WERI-Rb-1 (cell line): ENCODE results near the gene APLF.

ENCODE experiments used
- DNase-seq: peaks from one replicate; pipeline ENCODE4 v3.0.0-alpha.2; 2020
- H3K27ac ChIP-seq: fragments of 250-450 bp; sonication (Bioruptor Pico); 2 replicates; pipeline ENCODE4 v1.5.1; 2020; ENCODE audit warnings: mild to moderate bottlenecking, moderate library complexity
- H3K27me3 ChIP-seq: fragments of 250-450 bp; sonication (Bioruptor Pico); 2 replicates; pipeline ENCODE4 v1.5.1; 2021; ENCODE audit warnings: mild to moderate bottlenecking, low read depth, moderate library complexity; ENCODE audit not compliant: insufficient read depth, severe bottlenecking
- H3K36me3 ChIP-seq: fragments of 250-450 bp; sonication (Bioruptor Pico); 2 replicates; pipeline ENCODE4 v1.5.1; 2020; ENCODE audit warnings: mild to moderate bottlenecking, moderate library complexity
- H3K4me3 ChIP-seq: 2 replicates; pipeline ENCODE4 v1.5.1; 2011; ENCODE audit warnings: low read depth, mild to moderate bottlenecking, control low read depth, low read length
- H3K9me3 ChIP-seq: fragments of 250-450 bp; sonication (Bioruptor Pico); 2 replicates; pipeline ENCODE4 v1.5.1; 2021; ENCODE audit warnings: mild to moderate bottlenecking, moderate library complexity; ENCODE audit not compliant: severe bottlenecking
- CTCF ChIP-seq: IDR thresholded peaks from 2 replicates; pipeline ENCODE4 v1.5.1; 2011; ENCODE audit warnings: low read depth, mild to moderate bottlenecking, control low read depth, inconsistent platforms, low read length

The APLF gene

GRCh38 chr2:68466361-68466777 lies 1.0 kb upstream of the APLF start:
- Histone ChIP-seq H3K36me3 (peaks cover 4% of the 10 kb centered on the region; the same call in 1 of the 2 replicates), H3K27me3 (no peaks in the 10 kb centered on the region), H3K9me3 (no peaks in the 10 kb centered on the region), H3K27ac (peak overlapping the region; percentile 30), H3K4me3 (peak overlapping the region; percentile 92)
- TF ChIP-seq CTCF = no peak
- DNase-seq = peak; percentile 27

GRCh38 chr2:68466778-68467076 lies 658 bp upstream of the APLF start:
- no peaks in the 10 kb centered on the region for H3K27me3 ChIP-seq
- H3K9me3 ChIP-seq = no peaks in the 10 kb centered on the region
- peak overlapping the region; percentile 30 for H3K27ac ChIP-seq
- peaks cover 4% of the 10 kb centered on the region; the same call in 1 of the 2 replicates for H3K36me3 ChIP-seq
- no peak for DNase-seq
- peak overlapping the region; percentile 92 for H3K4me3 ChIP-seq
- TF ChIP-seq CTCF = no peak

- H3K4me3 ChIP-seq = no peak overlapping the region
- H3K9me3 ChIP-seq = no peaks in the 10 kb centered on the region
- no peaks in the 10 kb centered on the region for H3K27me3 ChIP-seq
- no peak overlapping the region for H3K27ac ChIP-seq
- DNase-seq = no peak
- no peak for TF ChIP-seq CTCF
- H3K36me3 ChIP-seq = peaks cover 4% of the 10 kb centered on the region; the same call in 1 of the 2 replicates
These were observed 1.4 kb downstream of the APLF start for GRCh38 chr2:68468801-68469200.

DNA sequence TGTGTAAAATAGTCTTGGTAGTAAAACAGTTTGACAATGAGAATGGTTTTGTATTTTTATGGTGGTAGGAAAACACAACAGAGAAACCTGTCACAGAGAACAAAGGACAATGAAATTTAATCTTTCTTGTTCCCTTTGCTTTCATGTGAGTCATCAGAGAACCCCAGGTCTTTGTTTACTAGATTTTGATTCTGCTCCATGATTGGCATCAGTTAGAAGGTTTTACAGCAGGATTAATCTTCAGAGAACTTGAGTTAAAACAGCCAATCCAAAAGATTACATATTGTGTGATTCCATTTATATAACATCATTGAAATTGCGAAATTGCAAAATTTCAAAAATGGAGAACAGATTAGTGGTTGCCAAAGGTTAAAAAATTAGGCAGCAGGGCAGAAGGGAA lies 2.5 kb downstream of the APLF start:
- Histone ChIP-seq H3K9me3 (no peaks in the 10 kb centered on the region), H3K4me3 (no peak overlapping the region), H3K36me3 (peaks cover 4% of the 10 kb centered on the region; the same call in 1 of the 2 replicates), H3K27me3 (no peaks in the 10 kb centered on the region), H3K27ac (no peak overlapping the region)
- no peak for TF ChIP-seq CTCF
- no peak for DNase-seq

- no peak overlapping the region for H3K27ac ChIP-seq
- no peak overlapping the region for H3K4me3 ChIP-seq
- H3K9me3 ChIP-seq = no peaks in the 10 kb centered on the region
- no peaks in the 10 kb centered on the region for H3K36me3 ChIP-seq
- no peak for TF ChIP-seq CTCF
- DNase-seq = no peak
- H3K27me3 ChIP-seq = no peaks in the 10 kb centered on the region
These were observed 4.0 kb downstream of the APLF start for GRCh38 chr2:68471385-68471784.

DNA sequence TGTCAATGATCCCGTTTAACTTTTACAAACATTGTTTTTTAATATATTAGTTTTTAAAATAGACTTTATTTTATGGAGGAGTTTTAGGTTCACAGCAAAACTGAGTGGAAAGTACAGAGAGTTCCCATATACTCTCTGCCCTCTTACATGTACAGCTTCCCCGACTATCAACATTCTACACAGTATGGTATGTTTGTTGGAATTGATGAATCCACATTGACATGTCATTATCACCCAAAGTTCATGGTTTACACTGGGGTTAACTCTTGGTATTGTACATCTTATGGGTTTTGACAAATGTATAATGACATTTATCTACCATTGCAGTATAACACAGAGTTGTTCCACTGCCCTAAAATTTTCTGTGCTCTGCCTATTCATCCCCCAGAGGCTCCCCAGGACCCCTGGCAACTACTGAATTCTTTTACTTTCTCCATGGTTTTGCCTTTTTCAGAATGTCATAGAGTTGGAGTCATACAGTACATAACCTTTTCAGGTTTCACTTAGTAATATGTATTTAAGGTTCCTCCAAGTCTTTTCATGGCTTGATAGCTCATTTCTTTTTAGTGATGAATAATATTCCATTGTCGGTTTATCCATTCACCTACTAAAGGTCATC lies 5.5 kb downstream of the APLF start:
- Histone ChIP-seq H3K4me3 (no peak overlapping the region), H3K9me3 (no peaks in the 10 kb centered on the region), H3K27ac (no peak overlapping the region), H3K27me3 (no peaks in the 10 kb centered on the region), H3K36me3 (no peaks in the 10 kb centered on the region)
- no peak for TF ChIP-seq CTCF
- no peak for DNase-seq
